CD14-positive monocyte (primary cell): ENCODE results near the gene EPM2A. TPM values are rescaled to one million over a fixed set of nuclear protein-coding genes. Genes with fewer than 3 reads are reported as not detected.

ENCODE experiments used
- DNase-seq, 3 donors: peaks; one replicate each; pipeline ENCODE4 v3.0.0-alpha.2; 2011 to 2022
- H2AFZ ChIP-seq: 2 replicates; pipeline ENCODE4 v1.6.0; 2012; ENCODE audit warnings: mild to moderate bottlenecking, low read depth, low read length, inconsistent platforms; ENCODE audit not compliant: insufficient read depth, poor library complexity, severe bottlenecking
- H3K27ac ChIP-seq, 2 donors: 1 replicate in 1 of 2; 2 replicates in 1 of 2; pipeline ENCODE4 v1.5.1; 2012 to 2013; ENCODE audit warnings: low read length in 2 of 2, control low read depth in 1 of 2, inconsistent platforms in 1 of 2, low read depth in 1 of 2, mild to moderate bottlenecking in 1 of 2
- H3K27me3 ChIP-seq, 2 donors: one replicate each; pipeline versions ENCODE4 v1.6.0 to v1.6.1; 2011 to 2013; ENCODE audit warnings: low read length in 2 of 2; ENCODE audit not compliant: control insufficient read depth in 2 of 2, insufficient read depth in 2 of 2
- H3K36me3 ChIP-seq, 2 donors: replicated peaks in 1 of 2; 1 replicate in 1 of 2; 2 replicates in 1 of 2; pipeline versions ENCODE4 v1.5.1 to v1.6.1; 2012 to 2013; ENCODE audit warnings: low read length in 2 of 2, control low read depth in 1 of 2, inconsistent platforms in 1 of 2, mild to moderate bottlenecking in 1 of 2; ENCODE audit not compliant: insufficient read depth in 2 of 2, control insufficient read depth in 1 of 2
- H3K4me1 ChIP-seq, 2 donors: 1 replicate in 1 of 2; 2 replicates in 1 of 2; pipeline versions ENCODE4 v1.5.1 to v1.6.1; 2012 to 2013; ENCODE audit warnings: low read length in 2 of 2, control low read depth in 1 of 2, inconsistent platforms in 1 of 2, mild to moderate bottlenecking in 1 of 2, moderate library complexity in 1 of 2; ENCODE audit not compliant: insufficient read depth in 2 of 2, control insufficient read depth in 1 of 2
- H3K4me2 ChIP-seq: replicated peaks from 2 replicates; pipeline ENCODE3; 2012; ENCODE audit warnings: low read length, moderate library complexity, mild to moderate bottlenecking; ENCODE audit not compliant: poor library complexity, severe bottlenecking; ENCODE audit errors: extremely low read depth
- H3K4me3 ChIP-seq, 3 experiments: fragments of 200-600 bp in 1 of 3; sonication (generic) in 1 of 3; replicated peaks in 1 of 3; 1 replicate in 2 of 3; 2 replicates in 1 of 3; pipeline ENCODE4 v1.5.1; 2011 to 2013; ENCODE audit warnings: low read length in 3 of 3, mild to moderate bottlenecking in 3 of 3, control low read depth in 2 of 3, low read depth in 2 of 3, inconsistent platforms in 1 of 3, moderate library complexity in 1 of 3
- H3K79me2 ChIP-seq: 2 replicates; pipeline ENCODE4 v1.6.0; 2012; ENCODE audit warnings: mild to moderate bottlenecking, control low read depth, inconsistent platforms, low read length, moderate library complexity; ENCODE audit not compliant: insufficient read depth
- H3K9ac ChIP-seq: 2 replicates; pipeline ENCODE4 v1.6.0; 2017; ENCODE audit warnings: low read length, mild to moderate bottlenecking; ENCODE audit not compliant: insufficient read depth, poor library complexity, severe bottlenecking
- H3K9me3 ChIP-seq, 2 donors: replicated peaks in 1 of 2; 1 replicate in 1 of 2; 2 replicates in 1 of 2; pipeline versions ENCODE4 v1.5.1 to v1.6.1; 2012 to 2013; ENCODE audit warnings: low read length in 2 of 2, control low read depth in 1 of 2; ENCODE audit not compliant: control insufficient read depth in 1 of 2, insufficient read depth in 1 of 2
- H4K20me1 ChIP-seq: 2 replicates; pipeline ENCODE4 v1.6.0; 2012; ENCODE audit warnings: mild to moderate bottlenecking, low read length, control low read depth, moderate library complexity; ENCODE audit not compliant: insufficient read depth
- H3K27ac Mint-ChIP-seq, 7 donors: one replicate each; pipeline ENCODE4 v1.8.0; 2020; ENCODE audit warnings: mild to moderate bottlenecking in 7 of 7, mixed read lengths in 7 of 7, moderate library complexity in 6 of 7, inconsistent platforms in 2 of 7
- H3K27me3 Mint-ChIP-seq, 3 donors: one replicate each; pipeline ENCODE4 v1.8.0; 2021 to 2022; ENCODE audit warnings: low read depth in 3 of 3, mild to moderate bottlenecking in 3 of 3, mixed read lengths in 3 of 3, moderate library complexity in 3 of 3, inconsistent platforms in 1 of 3
- H3K36me3 Mint-ChIP-seq, 2 donors: one replicate each; pipeline ENCODE4 v1.8.0; 2020; ENCODE audit warnings: mixed read lengths in 2 of 2, inconsistent platforms in 1 of 2, mild to moderate bottlenecking in 1 of 2
- H3K4me1 Mint-ChIP-seq: one replicate; pipeline ENCODE4 v1.8.0; 2020; ENCODE audit warnings: mild to moderate bottlenecking, mixed read lengths
- H3K4me3 Mint-ChIP-seq, 2 donors: one replicate each; pipeline ENCODE4 v1.8.0; 2020; ENCODE audit warnings: mild to moderate bottlenecking in 2 of 2, mixed read lengths in 2 of 2, moderate library complexity in 1 of 2
- H3K9me3 Mint-ChIP-seq, 7 donors: one replicate each; pipeline ENCODE4 v1.8.0; 2020 to 2022; ENCODE audit warnings: mixed read lengths in 7 of 7, mild to moderate bottlenecking in 6 of 7, moderate library complexity in 6 of 7, inconsistent platforms in 2 of 7
- CTCF ChIP-seq: fragments of 200-600 bp; IDR thresholded peaks from one replicate; pipeline ENCODE4 v1.8.0; 2022; ENCODE audit warnings: antibody characterized with exemption, mild to moderate bottlenecking
- WGBS: methylation state at CpG from one replicate; pipeline ENCODE4 v1.1.5; 2013; ENCODE audit warnings: missing lambda C conversion rate; ENCODE audit not compliant: insufficient coverage; 5-methylcytosine and 5-hydroxymethylcytosine counted together
- intact Hi-C, 2 donors: fragments of 100-400 bp; cut with micrococcal nuclease; formaldehyde crosslinking; loops; one replicate each; pipeline versions ENCODE4 v1.15.0 to v1.15.1; 2023
- polyA plus RNA-seq, 3 donors: library from polyadenylated mRNA; depleted of rRNA in 1 of 3; unstranded in 2 of 3; stranded (reverse) in 1 of 3; fragments of 300-500 nt in 2 of 3; fragments of >200 nt in 1 of 3; fragmentation: Illumina TruSeq in 2 of 3; gene quantifications; 1 replicate in 2 of 3; 2 replicates in 1 of 3; pipeline ENCODE4 v1.2.3, GENCODE V29; 2012 to 2021

Gene EPM2A
- polyA plus RNA-seq, 3 donors: 2.5 to 4.1 (median 3.2) TPM

DNA sequence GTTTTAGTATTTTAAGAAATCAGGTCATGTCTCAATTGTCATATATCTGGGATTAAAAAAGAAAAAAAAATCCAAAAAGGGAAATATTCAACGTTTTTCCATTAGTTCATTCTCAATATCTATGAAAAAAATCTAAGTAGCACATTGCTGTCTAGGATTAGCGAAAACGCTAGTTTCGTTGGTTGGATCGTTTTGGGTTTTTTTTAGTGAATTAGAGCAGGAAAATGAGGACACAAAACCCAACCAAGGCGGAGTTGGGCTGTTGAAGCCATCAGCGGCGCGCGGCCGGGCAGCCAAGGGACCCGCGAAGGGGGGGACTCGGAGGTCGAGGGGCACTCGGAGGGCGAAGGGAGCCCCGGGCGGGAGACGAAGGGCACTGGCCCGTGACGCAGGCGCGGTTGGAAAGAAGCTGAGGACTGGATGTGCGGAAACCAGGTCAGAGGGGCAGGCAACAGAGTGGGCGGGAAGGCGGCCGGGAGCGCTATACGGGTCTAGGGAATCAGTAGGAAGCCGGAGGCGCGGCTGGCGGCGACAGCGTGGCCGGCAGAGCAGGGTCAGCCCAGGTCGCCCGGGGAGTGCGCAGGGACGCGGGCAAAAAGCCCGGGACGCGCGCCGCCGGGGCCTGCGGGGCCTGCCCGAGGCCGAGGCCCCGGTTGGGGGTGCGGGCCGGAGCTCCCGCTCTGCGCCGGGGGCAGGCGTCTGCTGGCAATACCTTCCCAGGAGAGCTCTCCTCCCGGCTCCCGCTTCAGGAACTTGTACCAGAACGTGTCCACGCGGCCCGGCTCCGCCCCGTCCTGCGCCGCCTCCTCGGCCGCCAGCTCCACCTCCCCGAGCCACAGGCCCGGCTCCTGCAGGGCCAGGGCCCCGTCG, 599 bp downstream of the EPM2A start:
- Mint-ChIP-seq H3K9me3 (peaks cover 6 to 17% (median 10%) of the 10 kb centered on the region in 7 donors), H3K4me3 (peak overlapping the region; percentile 92 to 95), H3K36me3 (peaks cover 7% of the 10 kb centered on the region in 2 donors), H3K27me3 (no peaks in the 10 kb centered on the region), H3K4me1 (peaks cover 42% of the 10 kb centered on the region), H3K27ac (peak overlapping the region; percentile 75 to 93 (median 84))
- Histone ChIP-seq H2AFZ (peak overlapping the region; percentile 99), H3K27me3 (no peaks in the 10 kb centered on the region), H3K4me2 (peak overlapping the region; percentile 97), H3K36me3 (peaks cover 0 to 5% of the 10 kb centered on the region in 2 donors), H3K79me2 (peaks cover 11% of the 10 kb centered on the region), H4K20me1 (no peaks in the 10 kb centered on the region), H3K9me3 (peaks cover 7 to 8% of the 10 kb centered on the region in 2 donors), H3K4me3 (peak overlapping the region; percentile 74 to 89 (median 78)), H3K27ac (peak overlapping the region; percentile 61 to 92), H3K9ac (peak overlapping the region; percentile 77), H3K4me1 (peaks cover 16 to 35% of the 10 kb centered on the region in 2 donors)
- no peak for TF ChIP-seq CTCF
- 1% methylated on average over 73 of the region's 74 CpGs for WGBS
- intact Hi-C loops: loop anchor here in 1 of 2 donors (10.0 kb wide), 1 partner anchor 80 kb away; the partner anchor contains the start of gene FBXO30
- peak in 2 of 3 donors; percentile 36 to 38 for DNase-seq

GRCh38 chr6:145733810-145734209, 1.5 kb downstream of the EPM2A start:
- Mint-ChIP-seq H3K36me3 (peaks cover 9 to 11% of the 10 kb centered on the region in 2 donors), H3K27me3 (no peaks in the 10 kb centered on the region), H3K27ac (no peak overlapping the region), H3K4me3 (no peak overlapping the region), H3K9me3 (peaks cover 12 to 25% (median 16%) of the 10 kb centered on the region in 7 donors), H3K4me1 (peaks cover 42% of the 10 kb centered on the region)
- Histone ChIP-seq H3K79me2 (peaks cover 11% of the 10 kb centered on the region), H3K36me3 (peaks cover 0 to 14% of the 10 kb centered on the region in 2 donors), H3K27me3 (no peaks in the 10 kb centered on the region), H3K27ac (no peak overlapping the region), H4K20me1 (no peaks in the 10 kb centered on the region), H3K4me1 (peaks cover 16 to 35% of the 10 kb centered on the region in 2 donors), H2AFZ (no peak overlapping the region), H3K4me3 (peak overlapping the region in 1 of 3 experiments; percentile 89), H3K4me2 (peak overlapping the region; percentile 97), H3K9ac (peak overlapping the region; percentile 77), H3K9me3 (peaks cover 13 to 17% of the 10 kb centered on the region in 2 donors)
- no peak for TF ChIP-seq CTCF
- intact Hi-C loops: loop anchor here in 1 of 2 donors (10.0 kb wide), 1 partner anchor 81 kb away; the partner anchor contains the start of gene FBXO30
- WGBS: no CpG with 5 or more reads among the region's 4 CpGs
- no peak for DNase-seq
